HepG2 (cell line): ENCODE results near the gene BASP1.

Experiments used
- FOXJ3 ChIP-seq: sonication (generic); formaldehyde crosslinking; IDR thresholded peaks from 2 replicates; pipeline ENCODE4 v1.4.0; 2020; ENCODE audit warnings: missing genetic modification reagents, mild to moderate bottlenecking, borderline replicate concordance
- ZNF256 ChIP-seq: sonication (generic); formaldehyde crosslinking; conservative IDR thresholded peaks from 2 replicates; pipeline ENCODE4 v1.4.0; 2020; ENCODE audit warnings: missing genetic modification reagents
- ZNF660 ChIP-seq: sonication (generic); formaldehyde crosslinking; IDR thresholded peaks from 2 replicates; pipeline ENCODE4 v1.5.1; 2020; ENCODE audit warnings: mild to moderate bottlenecking, low read depth, missing genetic modification reagents, borderline replicate concordance
- ZZZ3 ChIP-seq: sonication (generic); formaldehyde crosslinking; IDR thresholded peaks from 2 replicates; pipeline ENCODE4 v1.4.0; 2020; ENCODE audit warnings: missing genetic modification reagents, mild to moderate bottlenecking, borderline replicate concordance
- TF ChIP-seq, protein P1 (sequence below): IDR thresholded peaks from 2 replicates; pipeline ENCODE4 v1.6.1; 2012; ENCODE audit warnings: inconsistent platforms
- TF ChIP-seq, protein P2 (sequence below): sonication (generic); formaldehyde crosslinking; IDR thresholded peaks from 2 replicates; pipeline ENCODE4 v1.5.0; 2020; ENCODE audit warnings: mild to moderate bottlenecking, missing genetic modification reagents, moderate library complexity

GRCh38 chr5:17222664-17223063 is 5.2 kb downstream of the BASP1 start:
- TF ChIP-seq ZNF660 (no peak), ZZZ3 (no peak), ZNF256 (CRISPR knock-in tag) (no peak), FOXJ3 (CRISPR knock-in tag) (no peak)
- TF ChIP-seq, protein P1, sequence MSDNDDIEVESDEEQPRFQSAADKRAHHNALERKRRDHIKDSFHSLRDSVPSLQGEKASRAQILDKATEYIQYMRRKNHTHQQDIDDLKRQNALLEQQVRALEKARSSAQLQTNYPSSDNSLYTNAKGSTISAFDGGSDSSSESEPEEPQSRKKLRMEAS: no peak
- TF ChIP-seq, protein P2, sequence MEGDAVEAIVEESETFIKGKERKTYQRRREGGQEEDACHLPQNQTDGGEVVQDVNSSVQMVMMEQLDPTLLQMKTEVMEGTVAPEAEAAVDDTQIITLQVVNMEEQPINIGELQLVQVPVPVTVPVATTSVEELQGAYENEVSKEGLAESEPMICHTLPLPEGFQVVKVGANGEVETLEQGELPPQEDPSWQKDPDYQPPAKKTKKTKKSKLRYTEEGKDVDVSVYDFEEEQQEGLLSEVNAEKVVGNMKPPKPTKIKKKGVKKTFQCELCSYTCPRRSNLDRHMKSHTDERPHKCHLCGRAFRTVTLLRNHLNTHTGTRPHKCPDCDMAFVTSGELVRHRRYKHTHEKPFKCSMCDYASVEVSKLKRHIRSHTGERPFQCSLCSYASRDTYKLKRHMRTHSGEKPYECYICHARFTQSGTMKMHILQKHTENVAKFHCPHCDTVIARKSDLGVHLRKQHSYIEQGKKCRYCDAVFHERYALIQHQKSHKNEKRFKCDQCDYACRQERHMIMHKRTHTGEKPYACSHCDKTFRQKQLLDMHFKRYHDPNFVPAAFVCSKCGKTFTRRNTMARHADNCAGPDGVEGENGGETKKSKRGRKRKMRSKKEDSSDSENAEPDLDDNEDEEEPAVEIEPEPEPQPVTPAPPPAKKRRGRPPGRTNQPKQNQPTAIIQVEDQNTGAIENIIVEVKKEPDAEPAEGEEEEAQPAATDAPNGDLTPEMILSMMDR: no peak
